ENCODE measurements around the gene PLA2G2F.

DNA sequence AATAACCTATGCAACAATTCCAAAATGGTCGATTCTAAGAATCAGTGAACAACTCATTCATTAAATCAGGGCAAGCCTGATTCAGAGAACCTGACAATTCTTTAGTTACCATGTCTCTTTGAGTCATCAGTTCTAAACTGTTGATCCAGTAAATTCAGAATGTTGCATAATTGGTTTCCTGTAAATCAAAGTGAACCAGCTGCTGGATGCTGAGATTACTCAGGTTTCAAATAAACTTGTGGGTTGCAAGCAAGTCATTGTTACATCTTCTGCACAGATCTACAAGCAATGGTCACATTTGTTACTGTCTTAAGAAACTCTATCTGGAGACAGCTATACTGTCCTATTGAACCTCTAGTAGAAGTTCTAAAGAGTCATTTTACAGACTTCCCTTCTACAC is 36.2 kb upstream of the PLA2G2F start:
- TF ChIP-seq, protein P1, sequence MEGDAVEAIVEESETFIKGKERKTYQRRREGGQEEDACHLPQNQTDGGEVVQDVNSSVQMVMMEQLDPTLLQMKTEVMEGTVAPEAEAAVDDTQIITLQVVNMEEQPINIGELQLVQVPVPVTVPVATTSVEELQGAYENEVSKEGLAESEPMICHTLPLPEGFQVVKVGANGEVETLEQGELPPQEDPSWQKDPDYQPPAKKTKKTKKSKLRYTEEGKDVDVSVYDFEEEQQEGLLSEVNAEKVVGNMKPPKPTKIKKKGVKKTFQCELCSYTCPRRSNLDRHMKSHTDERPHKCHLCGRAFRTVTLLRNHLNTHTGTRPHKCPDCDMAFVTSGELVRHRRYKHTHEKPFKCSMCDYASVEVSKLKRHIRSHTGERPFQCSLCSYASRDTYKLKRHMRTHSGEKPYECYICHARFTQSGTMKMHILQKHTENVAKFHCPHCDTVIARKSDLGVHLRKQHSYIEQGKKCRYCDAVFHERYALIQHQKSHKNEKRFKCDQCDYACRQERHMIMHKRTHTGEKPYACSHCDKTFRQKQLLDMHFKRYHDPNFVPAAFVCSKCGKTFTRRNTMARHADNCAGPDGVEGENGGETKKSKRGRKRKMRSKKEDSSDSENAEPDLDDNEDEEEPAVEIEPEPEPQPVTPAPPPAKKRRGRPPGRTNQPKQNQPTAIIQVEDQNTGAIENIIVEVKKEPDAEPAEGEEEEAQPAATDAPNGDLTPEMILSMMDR (IDR thresholded peaks at IDR 0.05), result no peak
- TF ChIP-seq POLR2AphosphoS5 (IDR thresholded peaks at IDR 0.05; ENCODE audit: low read depth, low read length), result no peak
